GM12878 (cell line): Measurements from ENCODE around the gene UBXN7. TPM values are rescaled to one million over a fixed set of nuclear protein-coding genes. Genes with fewer than 3 reads are reported as not detected.
A peak's percentile ranks its signal among the peaks of the same experiment; 100 is the strongest.
"Not testable (repeated sequence)": the region's sequence is repeated elsewhere in the genome, so short reads cannot be mapped to it uniquely, and the experiment has no call there.

ENCODE experiments used
- ATAC-seq: fragments of 200-7000 bp; cut with Tn5 transposase; 3 replicates; pipeline ENCODE4 v1.9.1; 2020; ENCODE audit warnings: mild to moderate bottlenecking, moderate library complexity
- BruUV-seq: library from RNA; stranded (reverse); fragments of 400-500 nt; replicated peaks from 2 replicates; lab custom pipeline; 2021; lab: Mats Ljungman, UMichigan
- CTCF ChIA-PET: fragments of 300-600 bp; sonication (Branson Sonifier 250); formaldehyde crosslinking; extraction: SDS; loops from one replicate; lab custom pipeline; 2021; ENCODE audit warnings: inconsistent platforms; lab: Yijun Ruan, JAX
- POLR2A ChIA-PET: fragments of 350-600 bp; formaldehyde crosslinking; extraction: SDS; loops from one replicate; lab custom pipeline; 2021; ENCODE audit warnings: inconsistent platforms; lab: Charles Lee
- RAD21 ChIA-PET: fragments of 300-600 bp; sonication (Branson Sonifier 250); formaldehyde crosslinking; loops from one replicate; lab custom pipeline; 2023; ENCODE audit warnings: antibody characterized with exemption; ENCODE audit not compliant: unreplicated experiment; lab: Charles Lee
- SMC1A ChIA-PET: fragments of 300-600 bp; sonication (Branson Sonifier 250); formaldehyde crosslinking; loops from one replicate; lab custom pipeline; 2023; ENCODE audit not compliant: unreplicated experiment, uncharacterized antibody; lab: Charles Lee
- DNase-seq: peaks from one replicate; pipeline ENCODE4 v3.0.0-alpha.2; 2011; ENCODE audit warnings: low read depth, low spot score
- FAIRE-seq: peaks from 3 replicates; lab custom pipeline; 2011; peaks lifted over from hg19 to GRCh38; lab: Jason Lieb, UNC
- H2AFZ ChIP-seq: 2 replicates; pipeline ENCODE4 v1.6.0; 2011; ENCODE audit warnings: low read depth, low read length, control low read depth; ENCODE audit not compliant: control insufficient read depth
- H3K27ac ChIP-seq: 2 replicates; pipeline ENCODE4 v1.5.1; 2011; ENCODE audit warnings: control low read depth; ENCODE audit not compliant: control insufficient read depth, insufficient read depth
- H3K27me3 ChIP-seq, 2 experiments: replicated peaks in 1 of 2; 2 replicates each; pipeline versions ENCODE4 v1.6.0 to v1.6.1; 2011; ENCODE audit warnings: low read length in 1 of 2; ENCODE audit not compliant: control insufficient read depth in 2 of 2, insufficient read depth in 2 of 2
- H3K36me3 ChIP-seq, 2 experiments: 2 replicates each; pipeline ENCODE4 v1.5.1; 2011; ENCODE audit warnings: low read length in 1 of 2; ENCODE audit not compliant: control insufficient read depth in 2 of 2, insufficient read depth in 2 of 2
- H3K4me1 ChIP-seq: 2 replicates; pipeline ENCODE4 v1.6.1; 2011; ENCODE audit warnings: mild to moderate bottlenecking, low read length, moderate library complexity, mixed read lengths; ENCODE audit not compliant: control insufficient read depth, insufficient read depth
- H3K4me2 ChIP-seq: 2 replicates; pipeline ENCODE4 v1.6.0; 2011; ENCODE audit warnings: control low read depth; ENCODE audit not compliant: control insufficient read depth, insufficient read depth
- H3K4me3 ChIP-seq: fragments of 200-600 bp; sonication (generic); 2 replicates; pipeline ENCODE4 v1.5.1; 2016
- H3K79me2 ChIP-seq: 2 replicates; pipeline ENCODE4 v1.6.0; 2011; ENCODE audit warnings: low read length; ENCODE audit not compliant: control insufficient read depth, insufficient read depth
- H3K9ac ChIP-seq: 2 replicates; pipeline ENCODE4 v1.8.0; 2011; ENCODE audit warnings: low read length, control low read depth, mixed read lengths; ENCODE audit not compliant: control insufficient read depth, insufficient read depth
- H3K9me3 ChIP-seq: replicated peaks from 3 replicates; pipeline ENCODE4 v1.5.1; 2011; ENCODE audit warnings: mild to moderate bottlenecking, low read length; ENCODE audit not compliant: control insufficient read depth, insufficient read depth
- H4K20me1 ChIP-seq: 2 replicates; pipeline ENCODE4 v1.6.0; 2011; ENCODE audit not compliant: control insufficient read depth, insufficient read depth
- POLR2A ChIP-seq: IDR thresholded peaks from 2 replicates; pipeline ENCODE4 v1.6.1; 2011; ENCODE audit warnings: low read depth, mild to moderate bottlenecking, low read length
- POLR2AphosphoS5 ChIP-seq: IDR thresholded peaks from 2 replicates; pipeline ENCODE4 v1.6.1; 2011; ENCODE audit warnings: mild to moderate bottlenecking, low read length, inconsistent platforms
- POU2F2 ChIP-seq: IDR thresholded peaks from 3 replicates; pipeline ENCODE4 v1.6.1; 2011; ENCODE audit warnings: low read depth, mild to moderate bottlenecking, low read length, borderline replicate concordance
- WGBS: methylation state at CpG from one replicate; pipeline ENCODE4 v1.1.6; 2016; ENCODE audit warnings: low lambda C conversion rate; ENCODE audit not compliant: insufficient replicate concordance, insufficient coverage; ENCODE audit errors: missing lambda C conversion rate; 5-methylcytosine and 5-hydroxymethylcytosine counted together
- in situ Hi-C: fragments of 300-500 bp; cut with MboI; formaldehyde crosslinking; loops from 9 replicates; pipeline ENCODE4 v1.14.3; 2018; ENCODE audit warnings: mixed read lengths
- intact Hi-C: fragments of 100-400 bp; cut with micrococcal nuclease; formaldehyde crosslinking; loops from one replicate; pipeline ENCODE4 v1.14.2; 2022; ENCODE audit not compliant: unreplicated experiment
- polyA plus RNA-seq, 11 experiments: library from polyadenylated mRNA; depleted of rRNA in 4 of 11; unstranded in 6 of 11; stranded (reverse) in 5 of 11; fragments of >200 nt; fragmentation: Nextera tagmentation in 4 of 11; fragmentation: Illumina TruSeq in 1 of 11; extraction: Ambion mirVana in 4 of 11; extraction: Trizol in 1 of 11; gene quantifications; 1 replicate in 1 of 11; 2 replicates in 10 of 11; pipeline versions ENCODE4 v1.2.1 to v1.2.3, GENCODE V29; 2011 to 2016; ENCODE audit warnings: inconsistent platforms in 2 of 11, missing spikeins in 2 of 11, low read depth in 1 of 11
- total RNA-seq, 4 experiments: library from RNA; depleted of rRNA in 3 of 4; stranded (reverse); fragments of >200 nt in 3 of 4; fragmentation: Illumina TruSeq in 1 of 4; extraction: Trizol in 1 of 4; gene quantifications; 2 replicates each; pipeline versions ENCODE4 v1.2.1 to v1.2.3, GENCODE V29; 2013 to 2021
- TF ChIP-seq, protein P1 (sequence below): fragments of 450-650 bp; IDR thresholded peaks from 2 replicates; pipeline ENCODE4 v1.6.1; 2016; ENCODE audit warnings: mild to moderate bottlenecking
- TF ChIP-seq, protein P2 (sequence below): fragments of 450-650 bp; formaldehyde crosslinking; IDR thresholded peaks from 2 replicates; pipeline ENCODE4 v1.5.0; 2022; ENCODE audit warnings: mild to moderate bottlenecking, missing genetic modification characterization
- TF ChIP-seq, protein P3 (sequence below): fragments of 450-650 bp; IDR thresholded peaks from 2 replicates; pipeline ENCODE4 v1.6.1; 2017; ENCODE audit warnings: mild to moderate bottlenecking, moderate library complexity

UBXN7 gene
- total and polyA plus RNA-seq, 10 of the 15 experiments (the other 5 are each of a cell fraction or from before 2014, with no cell fraction given), result 4.8 to 78.4 (median 24.9) TPM

DNA sequence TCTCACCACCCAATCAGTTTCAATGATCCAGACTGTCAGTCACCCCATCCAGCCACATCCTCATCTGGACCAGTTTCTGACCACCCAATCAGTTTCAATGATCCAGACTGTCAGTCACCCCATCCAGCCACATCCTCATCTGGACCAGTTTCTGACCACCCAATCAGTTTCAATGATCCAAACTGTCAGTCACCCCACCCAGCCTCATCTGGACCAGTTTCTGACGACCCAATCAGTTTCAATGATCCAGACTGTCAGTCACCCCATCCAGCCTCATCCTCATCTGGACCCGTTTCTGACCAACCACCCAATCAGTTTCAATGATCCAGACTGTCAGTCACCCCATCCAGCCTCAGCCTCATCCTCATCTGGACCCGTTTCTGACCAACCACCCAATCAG lies 38.0 kb upstream of the UBXN7 start:
- ChIA-PET POLR2A (interaction anchor here (1.2 kb wide), 1 partner anchor 30 kb away, joined by 4 read pairs; no protein-coding TSS in a partner anchor), SMC1A (interaction anchor here (1.3 to 1.5 kb wide), 3 partner anchors 12 to 38 kb away, joined by 3 to 6 read pairs (median 3); partner anchors contain the start of gene UBXN7)
- in situ Hi-C loops, DNase-seq, H4K20me1 ChIP-seq, H3K9ac ChIP-seq, RAD21 ChIA-PET, ATAC-seq, H3K27me3 ChIP-seq, CTCF ChIA-PET, H2AFZ ChIP-seq, H3K27ac ChIP-seq, H3K4me3 ChIP-seq, H3K4me1 ChIP-seq, BruUV-seq, intact Hi-C loops: not testable (repeated sequence)
- peaks cover 17% of the 10 kb centered on the region for H3K79me2 ChIP-seq
- peaks cover 13 to 40% of the 10 kb centered on the region in 2 experiments for H3K36me3 ChIP-seq
- peak; percentile 44 for FAIRE-seq
- 94% methylated on average over 3 of the region's 3 CpGs for WGBS
- TF ChIP-seq POLR2A (peak; percentile 52), POLR2AphosphoS5 (peak; percentile 58)
- TF ChIP-seq, protein P1, sequence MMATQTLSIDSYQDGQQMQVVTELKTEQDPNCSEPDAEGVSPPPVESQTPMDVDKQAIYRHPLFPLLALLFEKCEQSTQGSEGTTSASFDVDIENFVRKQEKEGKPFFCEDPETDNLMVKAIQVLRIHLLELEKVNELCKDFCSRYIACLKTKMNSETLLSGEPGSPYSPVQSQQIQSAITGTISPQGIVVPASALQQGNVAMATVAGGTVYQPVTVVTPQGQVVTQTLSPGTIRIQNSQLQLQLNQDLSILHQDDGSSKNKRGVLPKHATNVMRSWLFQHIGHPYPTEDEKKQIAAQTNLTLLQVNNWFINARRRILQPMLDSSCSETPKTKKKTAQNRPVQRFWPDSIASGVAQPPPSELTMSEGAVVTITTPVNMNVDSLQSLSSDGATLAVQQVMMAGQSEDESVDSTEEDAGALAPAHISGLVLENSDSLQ, result 0 out of 2 replicates have a peak, but pooled peaks have one; percentile 36
- TF ChIP-seq, all 136 proteins: peak for 3; not testable (repeated sequence) for 133
- H3K9me3 ChIP-seq, H3K4me2 ChIP-seq: not testable (repeated sequence)

DNA sequence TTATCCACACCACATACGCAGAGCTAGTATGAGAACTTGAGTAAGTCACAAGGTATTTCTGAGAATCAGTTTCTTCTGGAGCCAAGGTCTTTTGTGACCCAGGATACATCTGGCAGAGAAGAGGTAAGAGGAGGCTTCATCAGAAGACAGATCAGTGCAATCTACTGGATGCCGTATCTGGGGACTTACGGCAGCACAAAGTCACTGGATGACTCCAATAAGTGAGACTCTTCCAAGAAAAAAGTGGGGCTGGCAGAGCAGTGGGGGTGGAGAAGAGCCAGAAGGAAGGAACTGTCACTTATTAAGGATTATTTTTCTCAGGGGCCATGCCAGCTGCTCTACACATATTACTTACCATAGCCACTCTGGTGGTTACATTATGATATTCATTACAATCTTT lies 31.6 kb upstream of the UBXN7 start:
- Histone ChIP-seq H3K9me3 (no peaks in the 10 kb centered on the region; the same call in 2 of the 3 replicates), H3K9ac (peak overlapping the region; percentile 48), H2AFZ (no peak overlapping the region), H3K36me3 (0 out of 4 replicates have a peak, but pooled peaks cover 0 to 2% of the 10 kb centered on the region in 2 experiments), H3K4me3 (no peak overlapping the region), H3K27ac (peak overlapping the region; percentile 95), H3K79me2 (no peaks in the 10 kb centered on the region), H4K20me1 (no peaks in the 10 kb centered on the region), H3K27me3 (no peaks in the 10 kb centered on the region), H3K4me2 (no peak overlapping the region), H3K4me1 (peaks cover 6% of the 10 kb centered on the region)
- ChIA-PET CTCF (interaction anchor here (0.6 to 2.8 kb wide), 4 partner anchors 23 to 61 kb away, joined by 3 to 9 read pairs (median 3); no protein-coding TSS in a partner anchor), POLR2A (interaction anchor here (0.6 to 1.7 kb wide), 5 partner anchors 14 to 37 kb away, joined by 3 to 8 read pairs (median 4); no protein-coding TSS in a partner anchor), SMC1A (interaction anchor here (0.6 to 1.7 kb wide), 4 partner anchors 9 to 55 kb away, joined by 3 to 11 read pairs (median 3); no protein-coding TSS in a partner anchor), RAD21 (interaction anchor here (0.6 to 3.2 kb wide), 3 partner anchors 23 to 26 kb away, joined by 3 to 24 read pairs (median 5); no protein-coding TSS in a partner anchor)
- in situ Hi-C loops, result no loop called here
- FAIRE-seq, result no peak
- 95% methylated on average over 3 of the region's 3 CpGs for WGBS
- intact Hi-C loops, result loop anchor here (1.0 kb wide), 1 partner anchor 24 kb away; no protein-coding TSS in a partner anchor
- no peak for DNase-seq
- no peak; the same call in 2 of the 3 replicates for ATAC-seq
- no TSS peak for BruUV-seq
- TF ChIP-seq, protein P2, sequence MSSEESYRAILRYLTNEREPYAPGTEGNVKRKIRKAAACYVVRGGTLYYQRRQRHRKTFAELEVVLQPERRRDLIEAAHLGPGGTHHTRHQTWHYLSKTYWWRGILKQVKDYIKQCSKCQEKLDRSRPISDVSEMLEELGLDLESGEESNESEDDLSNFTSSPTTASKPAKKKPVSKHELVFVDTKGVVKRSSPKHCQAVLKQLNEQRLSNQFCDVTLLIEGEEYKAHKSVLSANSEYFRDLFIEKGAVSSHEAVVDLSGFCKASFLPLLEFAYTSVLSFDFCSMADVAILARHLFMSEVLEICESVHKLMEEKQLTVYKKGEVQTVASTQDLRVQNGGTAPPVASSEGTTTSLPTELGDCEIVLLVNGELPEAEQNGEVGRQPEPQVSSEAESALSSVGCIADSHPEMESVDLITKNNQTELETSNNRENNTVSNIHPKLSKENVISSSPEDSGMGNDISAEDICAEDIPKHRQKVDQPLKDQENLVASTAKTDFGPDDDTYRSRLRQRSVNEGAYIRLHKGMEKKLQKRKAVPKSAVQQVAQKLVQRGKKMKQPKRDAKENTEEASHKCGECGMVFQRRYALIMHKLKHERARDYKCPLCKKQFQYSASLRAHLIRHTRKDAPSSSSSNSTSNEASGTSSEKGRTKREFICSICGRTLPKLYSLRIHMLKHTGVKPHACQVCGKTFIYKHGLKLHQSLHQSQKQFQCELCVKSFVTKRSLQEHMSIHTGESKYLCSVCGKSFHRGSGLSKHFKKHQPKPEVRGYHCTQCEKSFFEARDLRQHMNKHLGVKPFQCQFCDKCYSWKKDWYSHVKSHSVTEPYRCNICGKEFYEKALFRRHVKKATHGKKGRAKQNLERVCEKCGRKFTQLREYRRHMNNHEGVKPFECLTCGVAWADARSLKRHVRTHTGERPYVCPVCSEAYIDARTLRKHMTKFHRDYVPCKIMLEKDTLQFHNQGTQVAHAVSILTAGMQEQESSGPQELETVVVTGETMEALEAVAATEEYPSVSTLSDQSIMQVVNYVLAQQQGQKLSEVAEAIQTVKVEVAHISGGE (CRISPR knock-in tag), result no peak
- TF ChIP-seq POU2F2, result no peak
- TF ChIP-seq, protein P3, sequence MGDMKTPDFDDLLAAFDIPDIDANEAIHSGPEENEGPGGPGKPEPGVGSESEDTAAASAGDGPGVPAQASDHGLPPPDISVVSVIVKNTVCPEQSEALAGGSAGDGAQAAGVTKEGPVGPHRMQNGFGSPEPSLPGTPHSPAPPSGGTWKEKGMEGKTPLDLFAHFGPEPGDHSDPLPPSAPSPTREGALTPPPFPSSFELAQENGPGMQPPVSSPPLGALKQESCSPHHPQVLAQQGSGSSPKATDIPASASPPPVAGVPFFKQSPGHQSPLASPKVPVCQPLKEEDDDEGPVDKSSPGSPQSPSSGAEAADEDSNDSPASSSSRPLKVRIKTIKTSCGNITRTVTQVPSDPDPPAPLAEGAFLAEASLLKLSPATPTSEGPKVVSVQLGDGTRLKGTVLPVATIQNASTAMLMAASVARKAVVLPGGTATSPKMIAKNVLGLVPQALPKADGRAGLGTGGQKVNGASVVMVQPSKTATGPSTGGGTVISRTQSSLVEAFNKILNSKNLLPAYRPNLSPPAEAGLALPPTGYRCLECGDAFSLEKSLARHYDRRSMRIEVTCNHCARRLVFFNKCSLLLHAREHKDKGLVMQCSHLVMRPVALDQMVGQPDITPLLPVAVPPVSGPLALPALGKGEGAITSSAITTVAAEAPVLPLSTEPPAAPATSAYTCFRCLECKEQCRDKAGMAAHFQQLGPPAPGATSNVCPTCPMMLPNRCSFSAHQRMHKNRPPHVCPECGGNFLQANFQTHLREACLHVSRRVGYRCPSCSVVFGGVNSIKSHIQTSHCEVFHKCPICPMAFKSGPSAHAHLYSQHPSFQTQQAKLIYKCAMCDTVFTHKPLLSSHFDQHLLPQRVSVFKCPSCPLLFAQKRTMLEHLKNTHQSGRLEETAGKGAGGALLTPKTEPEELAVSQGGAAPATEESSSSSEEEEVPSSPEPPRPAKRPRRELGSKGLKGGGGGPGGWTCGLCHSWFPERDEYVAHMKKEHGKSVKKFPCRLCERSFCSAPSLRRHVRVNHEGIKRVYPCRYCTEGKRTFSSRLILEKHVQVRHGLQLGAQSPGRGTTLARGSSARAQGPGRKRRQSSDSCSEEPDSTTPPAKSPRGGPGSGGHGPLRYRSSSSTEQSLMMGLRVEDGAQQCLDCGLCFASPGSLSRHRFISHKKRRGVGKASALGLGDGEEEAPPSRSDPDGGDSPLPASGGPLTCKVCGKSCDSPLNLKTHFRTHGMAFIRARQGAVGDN, result peak; percentile 30; the same call in 1 of the 2 replicates
